HepG2 (cell line): ENCODE results near the gene RABL6. TPM values are rescaled to one million over a fixed set of nuclear protein-coding genes. Genes with fewer than 3 reads are reported as not detected.

Experiments used
- ATAC-seq: fragments of 200-7000 bp; cut with Tn5 transposase; 3 replicates; pipeline ENCODE4 v1.9.1; 2020; ENCODE audit warnings: mild to moderate bottlenecking, moderate library complexity
- BruUV-seq: library from RNA; stranded (reverse); fragments of 400-500 nt; replicated peaks from 2 replicates; lab custom pipeline; 2021; lab: Mats Ljungman, UMichigan
- CTCF ChIA-PET: fragments of 300-600 bp; formaldehyde crosslinking; extraction: SDS; loops from one replicate; lab custom pipeline; 2021; ENCODE audit warnings: low total read pairs, inconsistent platforms, low intra/inter-chr PET ratio; lab: Yijun Ruan, JAX
- POLR2A ChIA-PET: fragments of 350-600 bp; sonication (Branson Sonifier 250); formaldehyde crosslinking; loops from one replicate; lab custom pipeline; 2020; ENCODE audit warnings: antibody characterized with exemption, inconsistent platforms; lab: Yijun Ruan, JAX
- DNase-seq: peaks from one replicate; pipeline ENCODE4 v3.0.0-alpha.2; 2015; ENCODE audit warnings: low spot score
- FAIRE-seq: peaks from 3 replicates; lab custom pipeline; 2011; peaks lifted over from hg19 to GRCh38; lab: Jason Lieb, UNC
- H2AFZ ChIP-seq: one replicate; pipeline ENCODE4 v1.6.1; 2011; ENCODE audit warnings: low read length, inconsistent platforms
- H3K27ac ChIP-seq: fragments of 300-600 bp; 3 replicates; pipeline ENCODE4 v1.8.0; 2011; ENCODE audit warnings: mixed run types, mild to moderate bottlenecking, mixed read lengths, low read length, inconsistent platforms; ENCODE audit not compliant: insufficient read depth; ENCODE audit errors: extremely low read length
- H3K27me3 ChIP-seq, 2 experiments: fragments of 200-600 bp in 1 of 2; 2 replicates in 1 of 2; 3 replicates in 1 of 2; pipeline versions ENCODE4 v1.6.0 to v1.8.0; 2011; ENCODE audit warnings: low read length in 2 of 2, mild to moderate bottlenecking in 2 of 2, moderate library complexity in 2 of 2, inconsistent platforms in 1 of 2; ENCODE audit not compliant: insufficient read depth in 2 of 2, control insufficient read depth in 1 of 2
- H3K36me3 ChIP-seq, 2 experiments: fragments of 200-600 bp in 1 of 2; replicated peaks in 1 of 2; 2 replicates in 1 of 2; 3 replicates in 1 of 2; pipeline versions ENCODE4 v1.5.1 to v1.8.0; 2011; ENCODE audit warnings: low read length in 2 of 2, inconsistent platforms in 1 of 2; ENCODE audit not compliant: insufficient read depth in 2 of 2, control insufficient read depth in 1 of 2
- H3K4me1 ChIP-seq: 2 replicates; pipeline ENCODE4 v1.5.1; 2012; ENCODE audit warnings: low read length, inconsistent platforms; ENCODE audit not compliant: insufficient read depth
- H3K4me2 ChIP-seq: 2 replicates; pipeline ENCODE4 v1.6.0; 2011; ENCODE audit warnings: low read depth, low read length, inconsistent platforms
- H3K4me3 ChIP-seq, 3 experiments: fragments of 200-600 bp in 1 of 3; sonication (generic), shearing (Covaris generic) in 1 of 3; replicated peaks in 1 of 3; 2 replicates each; pipeline ENCODE4 v1.5.1; 2011 to 2016; ENCODE audit warnings: low read length in 3 of 3, inconsistent platforms in 2 of 3, low read depth in 2 of 3, mild to moderate bottlenecking in 2 of 3, control low read depth in 1 of 3, mixed read lengths in 1 of 3; ENCODE audit not compliant: insufficient read depth in 1 of 3
- H3K79me2 ChIP-seq: one replicate; pipeline ENCODE4 v1.6.1; 2011; ENCODE audit warnings: low read length, inconsistent platforms; ENCODE audit not compliant: insufficient read depth
- H3K9ac ChIP-seq: 2 replicates; pipeline ENCODE4 v1.6.0; 2011; ENCODE audit warnings: mild to moderate bottlenecking, low read depth, low read length, inconsistent platforms; ENCODE audit not compliant: insufficient read depth
- H3K9me3 ChIP-seq: 2 replicates; pipeline ENCODE4 v1.5.1; 2012; ENCODE audit warnings: mild to moderate bottlenecking, low read length
- H4K20me1 ChIP-seq: 2 replicates; pipeline ENCODE4 v1.6.0; 2011; ENCODE audit warnings: inconsistent platforms, mild to moderate bottlenecking, low read length, moderate library complexity; ENCODE audit not compliant: insufficient read depth
- ATM ChIP-seq: fragments of 450-650 bp; IDR thresholded peaks from 2 replicates; pipeline ENCODE4 v1.7.1; 2017; ENCODE audit warnings: mild to moderate bottlenecking, borderline replicate concordance
- ELF4 ChIP-seq: sonication (generic); formaldehyde crosslinking; IDR thresholded peaks from 2 replicates; pipeline ENCODE4 v1.5.0; 2020; ENCODE audit warnings: missing genetic modification reagents, mild to moderate bottlenecking, moderate library complexity, borderline replicate concordance
- HNF4A ChIP-seq: sonication (generic); formaldehyde crosslinking; IDR thresholded peaks from 2 replicates; pipeline ENCODE4 v1.4.0; 2020; ENCODE audit warnings: missing genetic modification reagents
- IRX3 ChIP-seq: sonication (generic); formaldehyde crosslinking; IDR thresholded peaks from 2 replicates; pipeline ENCODE4 v1.8.1; 2023; ENCODE audit warnings: mild to moderate bottlenecking, low read depth, missing genetic modification reagents, borderline replicate concordance
- MZF1 ChIP-seq: sonication (generic); formaldehyde crosslinking; IDR thresholded peaks from 2 replicates; pipeline ENCODE4 v1.8.1; 2023; ENCODE audit warnings: mild to moderate bottlenecking, missing genetic modification reagents, borderline replicate concordance
- NCOA1 ChIP-seq: sonication (generic); formaldehyde crosslinking; IDR thresholded peaks from 2 replicates; pipeline ENCODE4 v1.9.0; 2021; ENCODE audit warnings: missing genetic modification reagents
- PAX8 ChIP-seq: sonication (generic); formaldehyde crosslinking; IDR thresholded peaks from 2 replicates; pipeline ENCODE4 v1.8.0; 2022; ENCODE audit warnings: mild to moderate bottlenecking, missing genetic modification reagents, borderline replicate concordance
- POGZ ChIP-seq: sonication (generic); formaldehyde crosslinking; IDR thresholded peaks from 2 replicates; pipeline ENCODE4 v1.4.0; 2020; ENCODE audit warnings: mild to moderate bottlenecking, missing genetic modification reagents
- RBAK ChIP-seq: sonication (generic); formaldehyde crosslinking; IDR thresholded peaks from 2 replicates; pipeline ENCODE4 v1.5.1; 2020; ENCODE audit warnings: mild to moderate bottlenecking, missing genetic modification reagents
- SMYD3 ChIP-seq: sonication (generic); formaldehyde crosslinking; IDR thresholded peaks from 2 replicates; pipeline ENCODE4 v1.8.1; 2023; ENCODE audit warnings: mild to moderate bottlenecking, missing genetic modification reagents
- ZFP36L1 ChIP-seq: sonication (generic); formaldehyde crosslinking; IDR thresholded peaks from 2 replicates; pipeline ENCODE4 v1.8.0; 2022; ENCODE audit warnings: mild to moderate bottlenecking, missing genetic modification reagents, moderate library complexity
- ZFX ChIP-seq: sonication (generic); formaldehyde crosslinking; IDR thresholded peaks from 2 replicates; pipeline ENCODE4 v1.4.0; 2020; ENCODE audit warnings: mild to moderate bottlenecking, low read depth, missing genetic modification reagents, moderate library complexity
- ZFY ChIP-seq: sonication (generic); formaldehyde crosslinking; IDR thresholded peaks from 2 replicates; pipeline ENCODE4 v1.4.0; 2020; ENCODE audit warnings: missing genetic modification reagents
- ZMYM2 ChIP-seq: sonication (generic); formaldehyde crosslinking; IDR thresholded peaks from 2 replicates; pipeline ENCODE4 v1.8.0; 2022; ENCODE audit warnings: mild to moderate bottlenecking, missing genetic modification reagents
- ZNF224 ChIP-seq: sonication (generic); formaldehyde crosslinking; IDR thresholded peaks from 2 replicates; pipeline ENCODE4 v1.5.0; 2020; ENCODE audit warnings: mild to moderate bottlenecking, missing genetic modification reagents
- ZNF510 ChIP-seq: sonication (generic); formaldehyde crosslinking; IDR thresholded peaks from 2 replicates; pipeline ENCODE4 v1.4.0; 2020; ENCODE audit warnings: low read depth, mild to moderate bottlenecking, missing genetic modification reagents
- ZNF547 ChIP-seq: sonication (generic); formaldehyde crosslinking; IDR thresholded peaks from 2 replicates; pipeline ENCODE4 v1.5.1; 2020; ENCODE audit warnings: mild to moderate bottlenecking, missing genetic modification reagents
- ZNF672 ChIP-seq: sonication (generic); formaldehyde crosslinking; IDR thresholded peaks from 2 replicates; pipeline ENCODE4 v1.8.1; 2022; ENCODE audit warnings: missing genetic modification reagents
- ZNF678 ChIP-seq: sonication (generic); formaldehyde crosslinking; IDR thresholded peaks from 2 replicates; pipeline ENCODE4 v1.4.0; 2020; ENCODE audit warnings: mild to moderate bottlenecking, missing genetic modification reagents
- ZNF772 ChIP-seq: sonication (generic); formaldehyde crosslinking; IDR thresholded peaks from 2 replicates; pipeline ENCODE4 v1.5.0; 2020; ENCODE audit warnings: mild to moderate bottlenecking, missing genetic modification reagents
- whole genome bisulfite sequencing: methylation state at CpG from one replicate; pipeline ENCODE4 v1.1.6; 2017; ENCODE audit warnings: low lambda C conversion rate; 5-methylcytosine and 5-hydroxymethylcytosine counted together
- in situ Hi-C: cut with HindIII; loops from 2 replicates; pipeline ENCODE4 v1.10.0; 2017; ENCODE audit warnings: low pct_unique_long_range_greater_than_20kb; ENCODE audit not compliant: extremely low pct_ligation_motif_present
- intact Hi-C: fragments of 100-400 bp; cut with micrococcal nuclease; formaldehyde crosslinking; loops from one replicate; pipeline ENCODE4 v1.10.0; 2022; ENCODE audit not compliant: unreplicated experiment
- polyA plus RNA-seq, 8 experiments: library from polyadenylated mRNA; depleted of rRNA in 3 of 8; stranded (reverse) in 7 of 8; unstranded in 1 of 8; fragments of >200 nt; fragmentation: Illumina TruSeq in 4 of 8; extraction: Trizol in 4 of 8; gene quantifications; 2 replicates each; pipeline versions ENCODE4 v1.2.1 to v1.2.3, GENCODE V29; 2011 to 2016; ENCODE audit warnings: low read depth in 4 of 8, missing spikeins in 1 of 8, mixed read lengths in 1 of 8; ENCODE audit not compliant: insufficient read depth in 1 of 8
- total RNA-seq, 5 experiments: library from RNA; depleted of rRNA; stranded (reverse); fragments of >200 nt; fragmentation: Illumina TruSeq; extraction: Trizol; gene quantifications; 2 replicates each; pipeline ENCODE4 v1.2.3, GENCODE V29; 2016; ENCODE audit warnings: low read depth in 1 of 5
- TF ChIP-seq, protein P1 (sequence below): sonication (generic); formaldehyde crosslinking; IDR thresholded peaks from 2 replicates; pipeline ENCODE4 v1.5.1; 2020; ENCODE audit warnings: missing genetic modification reagents, mild to moderate bottlenecking, borderline replicate concordance
- TF ChIP-seq, protein P2 (sequence below): sonication (generic); formaldehyde crosslinking; IDR thresholded peaks from 2 replicates; pipeline ENCODE4 v1.8.0; 2022; ENCODE audit warnings: mild to moderate bottlenecking, missing genetic modification reagents, moderate library complexity

RABL6 gene
- total and polyA plus RNA-seq, 2 of the 13 experiments (the other 11 are each of a cell fraction or from before 2014, with no cell fraction given): 81.5 to 125 TPM

- TF ChIP-seq ZFY (CRISPR knock-in tag) (no peak), ZFP36L1 (CRISPR knock-in tag) (no peak; the same call in 1 of the 2 replicates), MZF1 (no peak), ATM (no peak), HNF4A (no peak), ZNF224 (CRISPR knock-in tag) (no peak), ZNF772 (CRISPR knock-in tag) (no peak)
Measured at GRCh38 chr9:136798708-136799078, 9.1 kb upstream of the RABL6 start (continued).

GRCh38 chr9:136799079-136799853 lies 8.5 kb upstream of the RABL6 start:
- in situ Hi-C loops: no loop called here
- H4K20me1 ChIP-seq: no peaks in the 10 kb centered on the region; the same call in none of the 2 replicates
- DNase-seq (peak; percentile 80), ATAC-seq (peak; percentile 62), FAIRE-seq (no peak)
- ChIA-PET POLR2A (interaction anchor here (0.7 to 2.8 kb wide), 13 partner anchors 9 to 287 kb away, joined by 3 to 35 read pairs (median 5); partner anchors contain the start of genes CLIC3, ENTPD2, MAN1B1 and RABL6), CTCF (no interaction called here)
- H3K4me3 ChIP-seq: peak overlapping the region; percentile 57 to 85 (median 75)
- H2AFZ ChIP-seq: no peak overlapping the region
- H3K27ac ChIP-seq: peak overlapping the region; percentile 84
- H3K36me3 ChIP-seq: no peaks in the 10 kb centered on the region; a peak in 2 of 5 replicates
- intact Hi-C loops: no loop called here
- no peaks in the 10 kb centered on the region for H3K27me3 ChIP-seq
- 0% methylated on average over 6 of the region's 35 CpGs for WGBS
- H3K4me2 ChIP-seq: peak overlapping the region; percentile 90
- H3K9ac ChIP-seq: peak overlapping the region; percentile 70
- H3K79me2 ChIP-seq: peaks cover 32% of the 10 kb centered on the region
- peaks cover 75% of the 10 kb centered on the region for H3K4me1 ChIP-seq
- BruUV-seq: no TSS peak
- no peaks in the 10 kb centered on the region for H3K9me3 ChIP-seq
- peak; percentile 71 for TF ChIP-seq HNF4A
- no peak for TF ChIP-seq NCOA1 (CRISPR knock-in tag)
- peak; percentile 95 for TF ChIP-seq ZFX (CRISPR knock-in tag)
- TF ChIP-seq ZNF678 (CRISPR knock-in tag): no peak
- TF ChIP-seq, protein P1, sequence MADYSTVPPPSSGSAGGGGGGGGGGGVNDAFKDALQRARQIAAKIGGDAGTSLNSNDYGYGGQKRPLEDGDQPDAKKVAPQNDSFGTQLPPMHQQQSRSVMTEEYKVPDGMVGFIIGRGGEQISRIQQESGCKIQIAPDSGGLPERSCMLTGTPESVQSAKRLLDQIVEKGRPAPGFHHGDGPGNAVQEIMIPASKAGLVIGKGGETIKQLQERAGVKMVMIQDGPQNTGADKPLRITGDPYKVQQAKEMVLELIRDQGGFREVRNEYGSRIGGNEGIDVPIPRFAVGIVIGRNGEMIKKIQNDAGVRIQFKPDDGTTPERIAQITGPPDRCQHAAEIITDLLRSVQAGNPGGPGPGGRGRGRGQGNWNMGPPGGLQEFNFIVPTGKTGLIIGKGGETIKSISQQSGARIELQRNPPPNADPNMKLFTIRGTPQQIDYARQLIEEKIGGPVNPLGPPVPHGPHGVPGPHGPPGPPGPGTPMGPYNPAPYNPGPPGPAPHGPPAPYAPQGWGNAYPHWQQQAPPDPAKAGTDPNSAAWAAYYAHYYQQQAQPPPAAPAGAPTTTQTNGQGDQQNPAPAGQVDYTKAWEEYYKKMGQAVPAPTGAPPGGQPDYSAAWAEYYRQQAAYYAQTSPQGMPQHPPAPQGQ (CRISPR knock-in tag): no peak
- TF ChIP-seq ELF4 (CRISPR knock-in tag): no peak
- TF ChIP-seq, protein P2, sequence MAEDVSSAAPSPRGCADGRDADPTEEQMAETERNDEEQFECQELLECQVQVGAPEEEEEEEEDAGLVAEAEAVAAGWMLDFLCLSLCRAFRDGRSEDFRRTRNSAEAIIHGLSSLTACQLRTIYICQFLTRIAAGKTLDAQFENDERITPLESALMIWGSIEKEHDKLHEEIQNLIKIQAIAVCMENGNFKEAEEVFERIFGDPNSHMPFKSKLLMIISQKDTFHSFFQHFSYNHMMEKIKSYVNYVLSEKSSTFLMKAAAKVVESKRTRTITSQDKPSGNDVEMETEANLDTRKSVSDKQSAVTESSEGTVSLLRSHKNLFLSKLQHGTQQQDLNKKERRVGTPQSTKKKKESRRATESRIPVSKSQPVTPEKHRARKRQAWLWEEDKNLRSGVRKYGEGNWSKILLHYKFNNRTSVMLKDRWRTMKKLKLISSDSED (CRISPR knock-in tag): no peak
- peak; percentile 72; the same call in 1 of the 2 replicates for TF ChIP-seq ZNF672 (CRISPR knock-in tag)
- no peak for TF ChIP-seq ZMYM2 (CRISPR knock-in tag)
- no peak for TF ChIP-seq SMYD3 (CRISPR knock-in tag)
- no peak for TF ChIP-seq IRX3 (CRISPR knock-in tag)
- TF ChIP-seq PAX8 (CRISPR knock-in tag): peak; percentile 79; the same call in 1 of the 2 replicates
- peak; percentile 86; the same call in 1 of the 2 replicates for TF ChIP-seq ZNF547 (CRISPR knock-in tag)
- TF ChIP-seq RBAK (CRISPR knock-in tag): no peak
- TF ChIP-seq ZNF510 (CRISPR knock-in tag): 0 out of 2 replicates have a peak, but pooled peaks have one; percentile 41
- TF ChIP-seq POGZ: 0 out of 2 replicates have a peak, but pooled peaks have one; percentile 50
